Measurements from ENCODE around the gene TCFL5. TPM values are rescaled to one million over a fixed set of nuclear protein-coding genes. Genes with fewer than 3 reads are reported as not detected.

TCFL5 gene
- total and polyA plus RNA-seq, 2 experiments from 2014 or later, result 1.7 to 18.5 TPM

DNA sequence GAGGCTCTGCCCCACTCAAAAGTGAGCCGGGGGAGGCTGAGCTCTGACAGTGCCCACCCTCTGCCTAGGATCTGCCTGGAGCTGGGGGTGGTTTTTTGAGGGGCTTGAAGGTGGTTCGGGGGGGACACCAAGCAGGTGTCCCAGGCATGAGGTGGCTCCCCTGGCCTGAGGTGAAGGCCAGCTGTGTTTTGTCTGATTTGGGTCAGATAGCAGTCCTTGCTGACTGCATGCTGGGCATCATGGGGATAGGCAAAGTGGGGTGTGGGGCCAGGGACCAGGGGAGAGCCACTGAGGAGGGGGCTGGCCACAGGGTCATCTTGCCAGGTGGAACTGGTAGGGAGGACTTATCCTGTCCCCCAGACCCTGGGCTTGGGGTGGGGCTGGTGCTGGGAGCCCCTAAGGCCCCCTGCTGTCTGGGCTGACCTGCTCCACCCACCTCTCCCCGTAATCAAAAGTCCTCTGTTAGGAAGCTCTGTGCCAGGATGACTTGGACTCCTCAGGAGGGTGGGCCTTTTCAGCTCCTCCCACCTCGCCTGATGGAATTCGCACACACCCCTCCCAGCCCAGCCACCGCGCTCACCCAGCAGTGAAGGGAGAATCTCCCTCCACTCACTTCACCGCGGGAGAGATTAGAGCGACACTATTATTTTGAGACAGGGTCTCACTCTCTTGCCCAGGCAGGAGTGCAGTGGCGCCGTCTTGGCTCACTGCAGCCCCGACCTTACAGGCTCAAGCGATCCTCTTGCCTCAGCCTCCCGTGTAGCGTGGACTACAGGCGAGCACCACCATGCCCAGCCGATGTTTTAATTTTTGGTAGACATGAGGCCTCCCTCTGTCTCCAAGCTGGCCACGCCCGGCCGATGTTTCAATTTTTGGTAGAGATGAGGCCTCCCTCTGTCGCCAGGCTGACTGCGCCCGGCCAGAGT lies 46.3 kb downstream of the TCFL5 start:
- Histone ChIP-seq H3K36me3 (ENCODE audit: low read depth) (0 out of 2 replicates have a peak, but pooled peaks cover 6% of the 10 kb centered on the region), H3K9me3 (ENCODE audit: low read depth) (no peaks in the 10 kb centered on the region), H3F3A (ENCODE audit: insufficient read depth) (no peaks in the 10 kb centered on the region), H3K9me2 (ENCODE audit: insufficient read depth) (no peaks in the 10 kb centered on the region), H3K27me3 (replicated peaks; ENCODE audit: insufficient read depth) (peaks cover 11% of the 10 kb centered on the region; the same call in 1 of the 2 replicates), H3K79me2 (ENCODE audit: insufficient read depth) (no peaks in the 10 kb centered on the region), H3K4me2 (ENCODE audit: unreplicated experiment) (no peak overlapping the region), H3K27ac (no peak overlapping the region), H3K4me1 (ENCODE audit: insufficient read depth) (no peaks in the 10 kb centered on the region), H3K9ac (no peak overlapping the region), H4K20me1 (ENCODE audit: insufficient read depth) (no peaks in the 10 kb centered on the region), H3K4me3 (no peak overlapping the region), H2AFZ (no peak overlapping the region)
- in situ Hi-C loops (cut with MboI), result no loop called here
- TF ChIP-seq EZH2 (IDR thresholded peaks at IDR 0.05; ENCODE audit: insufficient read depth, poor library complexity, severe bottlenecking) (no peak), EZH2phosphoT487 (IDR thresholded peaks at IDR 0.05; ENCODE audit: insufficient read depth, low read depth) (no peak)
- 19 to 23% methylated on average over 19 to 24 of the region's 24 CpGs for WGBS, 2 experiments (ENCODE audit: low coverage in 1 of 2, low lambda C conversion rate in 2 of 2, missing lambda C conversion rate in 2 of 2)
- DNase-seq, result peak; percentile 65

DNA sequence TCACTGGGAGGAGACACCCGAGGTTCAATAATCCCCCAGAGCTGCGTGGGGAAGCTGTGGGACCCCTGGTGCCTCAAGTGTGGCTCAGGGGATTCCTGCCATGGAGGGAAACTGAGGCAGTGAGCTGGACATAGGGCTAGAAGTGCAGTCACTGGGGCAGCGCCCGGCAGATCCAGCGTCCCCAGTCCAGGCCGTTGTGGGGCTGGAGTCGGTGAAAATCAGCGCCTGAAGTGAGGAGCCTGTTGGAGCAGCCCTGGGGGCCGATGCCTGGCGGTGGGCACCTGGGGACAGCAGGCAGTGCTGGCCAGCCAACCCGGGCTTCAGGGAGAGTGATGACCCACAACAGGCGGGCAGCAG lies 46.9 kb downstream of the TCFL5 start:
- WGBS, 2 experiments (ENCODE audit: low coverage in 1 of 2, low lambda C conversion rate in 2 of 2, missing lambda C conversion rate in 2 of 2), result 58 to 59% methylated on average over 12 of the region's 12 CpGs
- no peak overlapping the region for H3K27ac ChIP-seq
- in situ Hi-C loops (cut with MboI), result no loop called here
- no peak overlapping the region for H2AFZ ChIP-seq
- no peaks in the 10 kb centered on the region for H4K20me1 ChIP-seq (ENCODE audit: insufficient read depth)
- peaks cover 11% of the 10 kb centered on the region; the same call in 1 of the 2 replicates for H3K27me3 ChIP-seq (replicated peaks; ENCODE audit: insufficient read depth)
- H3K4me1 ChIP-seq (ENCODE audit: insufficient read depth), result no peaks in the 10 kb centered on the region
- H3K4me2 ChIP-seq (ENCODE audit: unreplicated experiment), result no peak overlapping the region
- no peaks in the 10 kb centered on the region for H3K79me2 ChIP-seq (ENCODE audit: insufficient read depth)
- no peak for TF ChIP-seq EZH2phosphoT487 (IDR thresholded peaks at IDR 0.05; ENCODE audit: insufficient read depth, low read depth)
- TF ChIP-seq EZH2 (IDR thresholded peaks at IDR 0.05; ENCODE audit: insufficient read depth, poor library complexity, severe bottlenecking), result no peak
- H3K4me3 ChIP-seq, result no peak overlapping the region
- DNase-seq, result no peak
- no peaks in the 10 kb centered on the region for H3K9me2 ChIP-seq (ENCODE audit: insufficient read depth)
- no peak overlapping the region for H3K9ac ChIP-seq
- no peaks in the 10 kb centered on the region for H3F3A ChIP-seq (ENCODE audit: insufficient read depth)
- peaks cover 9% of the 10 kb centered on the region; the same call in 1 of the 2 replicates for H3K36me3 ChIP-seq (ENCODE audit: low read depth)
- H3K9me3 ChIP-seq (ENCODE audit: low read depth), result no peaks in the 10 kb centered on the region

DNA sequence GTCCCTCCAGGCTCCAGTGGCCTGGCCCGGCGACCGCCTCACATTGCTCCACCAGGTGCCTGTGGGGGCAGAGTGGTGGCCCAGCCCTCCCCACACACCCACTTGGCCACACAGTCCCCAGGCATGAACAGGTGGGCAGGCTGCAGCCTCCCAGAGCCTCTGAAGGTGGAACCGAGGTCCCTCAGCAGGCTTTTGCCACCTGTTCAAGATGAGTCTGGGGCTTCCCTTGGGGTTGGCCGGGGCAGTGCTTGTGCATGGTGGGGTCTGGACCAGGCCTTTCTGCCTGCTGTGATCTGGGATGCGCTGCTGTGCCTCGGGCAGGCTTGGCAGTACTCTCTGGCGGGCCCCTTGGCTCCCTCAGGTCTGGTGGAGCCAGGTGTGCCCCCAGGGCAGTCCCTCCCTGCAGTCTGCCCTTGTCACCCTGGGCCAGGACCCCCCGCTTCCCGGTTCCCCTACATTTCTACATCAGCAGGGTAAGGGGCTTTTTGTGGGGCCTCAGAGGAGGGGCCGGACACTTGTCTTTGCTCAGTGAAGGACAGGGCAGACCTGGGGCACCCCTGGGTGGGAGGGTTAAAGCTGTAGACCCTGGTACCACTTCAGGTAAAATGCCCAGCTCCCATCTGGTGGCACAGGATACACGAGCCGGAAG lies 47.4 kb downstream of the TCFL5 start:
- H3K9ac ChIP-seq, result no peak overlapping the region
- H3K9me2 ChIP-seq (ENCODE audit: insufficient read depth), result no peaks in the 10 kb centered on the region
- H3K79me2 ChIP-seq (ENCODE audit: insufficient read depth), result peaks cover 3% of the 10 kb centered on the region; the same call in 1 of the 2 replicates
- H3F3A ChIP-seq (ENCODE audit: insufficient read depth), result no peaks in the 10 kb centered on the region
- no peak for DNase-seq
- no peaks in the 10 kb centered on the region for H4K20me1 ChIP-seq (ENCODE audit: insufficient read depth)
- no peak overlapping the region for H2AFZ ChIP-seq
- peaks cover 9% of the 10 kb centered on the region; the same call in 1 of the 2 replicates for H3K36me3 ChIP-seq (ENCODE audit: low read depth)
- peaks cover 11% of the 10 kb centered on the region; the same call in 1 of the 2 replicates for H3K27me3 ChIP-seq (replicated peaks; ENCODE audit: insufficient read depth)
- H3K4me1 ChIP-seq (ENCODE audit: insufficient read depth), result no peaks in the 10 kb centered on the region
- in situ Hi-C loops (cut with MboI), result no loop called here
- 57 to 67% methylated on average over 9 to 13 of the region's 13 CpGs for WGBS, 2 experiments (ENCODE audit: low coverage in 1 of 2, low lambda C conversion rate in 2 of 2, missing lambda C conversion rate in 2 of 2)
- no peak overlapping the region for H3K4me2 ChIP-seq (ENCODE audit: unreplicated experiment)
- no peaks in the 10 kb centered on the region for H3K9me3 ChIP-seq (ENCODE audit: low read depth)
- TF ChIP-seq EZH2 (IDR thresholded peaks at IDR 0.05; ENCODE audit: insufficient read depth, poor library complexity, severe bottlenecking) (no peak), EZH2phosphoT487 (IDR thresholded peaks at IDR 0.05; ENCODE audit: insufficient read depth, low read depth) (no peak)
- no peak overlapping the region for H3K4me3 ChIP-seq
- H3K27ac ChIP-seq, result no peak overlapping the region

DNA sequence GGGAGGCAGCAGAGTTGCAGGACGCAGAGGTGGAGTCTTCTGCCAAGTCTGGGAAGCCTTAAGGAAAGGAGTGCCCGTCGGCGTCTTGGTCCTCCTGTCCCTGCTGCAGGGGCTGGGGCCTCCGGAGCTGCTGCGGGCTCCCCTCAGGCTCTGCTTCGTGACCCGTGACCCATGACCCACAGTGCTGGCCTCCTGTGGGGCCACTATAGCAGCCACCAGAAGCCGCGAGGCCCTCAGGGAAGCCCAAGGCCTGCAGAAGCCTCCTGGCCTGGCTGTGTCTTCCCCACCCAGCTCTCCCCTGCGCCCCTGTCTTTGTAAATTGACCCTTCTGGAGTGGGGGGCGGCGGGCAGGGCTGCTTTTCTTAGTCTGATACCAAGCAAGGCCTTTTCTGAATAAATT lies 48.0 kb downstream of the TCFL5 start:
- TF ChIP-seq EZH2phosphoT487 (IDR thresholded peaks at IDR 0.05; ENCODE audit: insufficient read depth, low read depth) (no peak), EZH2 (IDR thresholded peaks at IDR 0.05; ENCODE audit: insufficient read depth, poor library complexity, severe bottlenecking) (no peak)
- Histone ChIP-seq H3K9me3 (ENCODE audit: low read depth) (no peaks in the 10 kb centered on the region), H3K36me3 (ENCODE audit: low read depth) (peaks cover 9% of the 10 kb centered on the region; the same call in 1 of the 2 replicates), H2AFZ (no peak overlapping the region), H3K4me2 (ENCODE audit: unreplicated experiment) (no peak overlapping the region), H4K20me1 (ENCODE audit: insufficient read depth) (no peaks in the 10 kb centered on the region), H3K27ac (no peak overlapping the region), H3K9me2 (ENCODE audit: insufficient read depth) (no peaks in the 10 kb centered on the region), H3K4me3 (no peak overlapping the region), H3F3A (ENCODE audit: insufficient read depth) (no peaks in the 10 kb centered on the region), H3K4me1 (ENCODE audit: insufficient read depth) (no peaks in the 10 kb centered on the region), H3K27me3 (replicated peaks; ENCODE audit: insufficient read depth) (peaks cover 11% of the 10 kb centered on the region; the same call in 1 of the 2 replicates), H3K79me2 (ENCODE audit: insufficient read depth) (peaks cover 8% of the 10 kb centered on the region; the same call in 1 of the 2 replicates), H3K9ac (no peak overlapping the region)
- 79 to 88% methylated on average over 12 to 13 of the region's 13 CpGs for WGBS, 2 experiments (ENCODE audit: low coverage in 1 of 2, low lambda C conversion rate in 2 of 2, missing lambda C conversion rate in 2 of 2)
- in situ Hi-C loops (cut with MboI), result no loop called here
- no peak for DNase-seq

Data from GM23248 (cell line).